ENCODE results near the gene CTSL.

GRCh38 chr9:87708986-87709728, 16.8 kb upstream of the CTSL start:
- TF ChIP-seq CTCF (IDR thresholded peaks at IDR 0.05) (no peak), MAFK (IDR thresholded peaks at IDR 0.05; ENCODE audit: partially characterized antibody) (no peak), POLR2A (IDR thresholded peaks at IDR 0.05; ENCODE audit: low read length) (no peak), EP300 (IDR thresholded peaks at IDR 0.05) (no peak), SMC3 (IDR thresholded peaks at IDR 0.05) (no peak), CEBPB (IDR thresholded peaks at IDR 0.05) (no peak)
